Measurements from ENCODE around the gene HAPLN3.

Gene HAPLN3

DNA sequence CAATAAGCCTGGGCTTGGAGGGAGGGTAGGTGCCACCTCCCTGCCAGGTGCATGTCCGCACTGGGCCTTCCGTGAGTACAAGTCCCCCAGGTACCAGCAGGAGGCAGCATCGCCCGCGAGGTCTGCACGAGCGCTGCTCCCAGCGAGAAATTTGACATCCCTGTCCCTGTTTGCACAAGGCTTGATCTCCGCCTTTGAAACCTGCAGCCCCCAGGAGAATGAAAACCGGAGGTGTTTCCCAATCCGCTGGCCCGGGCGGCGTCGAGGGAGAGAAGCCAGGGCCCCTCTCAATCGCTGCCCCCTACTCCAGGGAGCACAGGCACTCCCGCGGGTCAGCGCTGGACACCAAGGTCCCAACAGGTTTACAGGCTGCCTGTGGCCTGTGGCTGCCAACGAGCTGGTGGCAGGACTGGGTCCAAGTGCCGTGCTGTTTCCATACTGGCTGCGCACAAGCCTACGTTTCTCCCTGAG is 961 bp downstream of the HAPLN3 start:
- DNase-seq (ENCODE audit: insufficient read length, low spot score) (no peak), FAIRE-seq (no peak)
- TF ChIP-seq, protein P1, sequence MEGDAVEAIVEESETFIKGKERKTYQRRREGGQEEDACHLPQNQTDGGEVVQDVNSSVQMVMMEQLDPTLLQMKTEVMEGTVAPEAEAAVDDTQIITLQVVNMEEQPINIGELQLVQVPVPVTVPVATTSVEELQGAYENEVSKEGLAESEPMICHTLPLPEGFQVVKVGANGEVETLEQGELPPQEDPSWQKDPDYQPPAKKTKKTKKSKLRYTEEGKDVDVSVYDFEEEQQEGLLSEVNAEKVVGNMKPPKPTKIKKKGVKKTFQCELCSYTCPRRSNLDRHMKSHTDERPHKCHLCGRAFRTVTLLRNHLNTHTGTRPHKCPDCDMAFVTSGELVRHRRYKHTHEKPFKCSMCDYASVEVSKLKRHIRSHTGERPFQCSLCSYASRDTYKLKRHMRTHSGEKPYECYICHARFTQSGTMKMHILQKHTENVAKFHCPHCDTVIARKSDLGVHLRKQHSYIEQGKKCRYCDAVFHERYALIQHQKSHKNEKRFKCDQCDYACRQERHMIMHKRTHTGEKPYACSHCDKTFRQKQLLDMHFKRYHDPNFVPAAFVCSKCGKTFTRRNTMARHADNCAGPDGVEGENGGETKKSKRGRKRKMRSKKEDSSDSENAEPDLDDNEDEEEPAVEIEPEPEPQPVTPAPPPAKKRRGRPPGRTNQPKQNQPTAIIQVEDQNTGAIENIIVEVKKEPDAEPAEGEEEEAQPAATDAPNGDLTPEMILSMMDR (IDR thresholded peaks at IDR 0.05; ENCODE audit: insufficient read depth, missing control alignments), result peak; percentile 49

- FAIRE-seq (no peak), DNase-seq (ENCODE audit: insufficient read length, low spot score) (no peak)
- TF ChIP-seq, protein P1 (IDR thresholded peaks at IDR 0.05; ENCODE audit: insufficient read depth, missing control alignments), result no peak
These were observed 3.6 kb downstream of the HAPLN3 start for GRCh38 chr15:88891540-88892254.

- DNase-seq (ENCODE audit: insufficient read length, low spot score) (no peak), FAIRE-seq (no peak)
- TF ChIP-seq, protein P1 (IDR thresholded peaks at IDR 0.05; ENCODE audit: insufficient read depth, missing control alignments), result no peak
These were observed 4.8 kb downstream of the HAPLN3 start for GRCh38 chr15:88890495-88890894.

- FAIRE-seq (no peak), DNase-seq (ENCODE audit: insufficient read length, low spot score) (no peak)
- TF ChIP-seq, protein P1 (IDR thresholded peaks at IDR 0.05; ENCODE audit: insufficient read depth, missing control alignments), result no peak
These were observed 6.6 kb downstream of the HAPLN3 start for GRCh38 chr15:88888719-88889118.

- FAIRE-seq (no peak), DNase-seq (ENCODE audit: insufficient read length, low spot score) (no peak)
- TF ChIP-seq, protein P1 (IDR thresholded peaks at IDR 0.05; ENCODE audit: insufficient read depth, missing control alignments), result no peak
These were observed 8.2 kb downstream of the HAPLN3 start for GRCh38 chr15:88887068-88887580.

GRCh38 chr15:88882785-88883184 is 12.6 kb downstream of the HAPLN3 start:
- FAIRE-seq (no peak), DNase-seq (ENCODE audit: insufficient read length, low spot score) (no peak)
- TF ChIP-seq, protein P1 (IDR thresholded peaks at IDR 0.05; ENCODE audit: insufficient read depth, missing control alignments), result no peak

DNA sequence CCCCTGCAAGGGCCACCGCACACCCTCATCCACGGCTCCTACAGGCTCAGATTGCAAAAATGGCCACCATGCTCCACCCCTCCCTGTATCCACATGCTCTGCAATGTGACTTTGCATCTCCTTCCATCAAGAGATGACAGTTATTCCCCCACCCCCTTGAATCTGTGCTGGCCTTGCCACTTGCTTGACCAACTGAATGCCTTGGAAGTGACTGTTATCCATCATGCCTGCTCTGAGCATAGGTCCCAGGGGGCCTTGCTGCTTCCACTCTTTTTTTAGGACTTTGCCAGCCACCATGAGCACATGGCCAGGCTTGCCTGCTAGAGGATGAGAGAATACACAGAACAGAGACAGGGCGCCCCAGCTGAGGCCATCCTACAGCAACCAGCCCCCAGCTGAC is 13.6 kb downstream of the HAPLN3 start:
- DNase-seq (ENCODE audit: insufficient read length, low spot score) (no peak), FAIRE-seq (no peak)

More for the DNA sequence above, 13.6 kb downstream of the HAPLN3 start:
- TF ChIP-seq, protein P1 (IDR thresholded peaks at IDR 0.05; ENCODE audit: insufficient read depth, missing control alignments), result no peak
